WTC11 (cell line): ENCODE data around the gene PTH1R. TPM values are rescaled to one million over a fixed set of nuclear protein-coding genes. Genes with fewer than 3 reads are reported as not detected.

Source experiments
- ATAC-seq: fragments of 200-7000 bp; cut with Tn5 transposase; 2 replicates; pipeline ENCODE4 v1.10.0; 2021; ENCODE audit warnings: mild to moderate bottlenecking, moderate library complexity
- CTCF ChIA-PET: fragments of 300-600 bp; sonication (Branson Sonifier 250); formaldehyde crosslinking; loops from one replicate; lab custom pipeline; 2021; ENCODE audit warnings: antibody characterized with exemption; lab: Charles Lee
- POLR2A ChIA-PET: fragments of 350-600 bp; sonication (Branson Sonifier 250); formaldehyde crosslinking; loops from one replicate; lab custom pipeline; 2021; ENCODE audit warnings: antibody characterized with exemption; lab: Charles Lee
- DNase-seq: peaks from one replicate; pipeline ENCODE4 v3.0.0; 2021; ENCODE audit warnings: low spot score
- H3K27ac Mint-ChIP-seq: 2 replicates; pipeline ENCODE4 v1.8.0; 2021; ENCODE audit warnings: mixed read lengths
- H3K27me3 Mint-ChIP-seq: 2 replicates; pipeline ENCODE4 v1.8.0; 2021; ENCODE audit warnings: low read depth, mild to moderate bottlenecking, moderate library complexity, mixed read lengths
- H3K36me3 Mint-ChIP-seq: 2 replicates; pipeline ENCODE4 v1.8.0; 2021; ENCODE audit warnings: mixed read lengths
- H3K4me1 Mint-ChIP-seq: 2 replicates; pipeline ENCODE4 v1.8.0; 2022; ENCODE audit warnings: mixed read lengths
- H3K4me3 Mint-ChIP-seq: 2 replicates; pipeline ENCODE4 v1.8.0; 2021; ENCODE audit warnings: mild to moderate bottlenecking, moderate library complexity, mixed read lengths
- H3K9me3 Mint-ChIP-seq: 2 replicates; pipeline ENCODE4 v1.8.0; 2021; ENCODE audit warnings: mixed read lengths
- AR ChIP-seq: fragments of 250-450 bp; sonication (Bioruptor Pico); IDR thresholded peaks from 2 replicates; pipeline ENCODE4 v1.9.0; 2021; ENCODE audit warnings: mild to moderate bottlenecking
- ARID4B ChIP-seq: sonication (generic); formaldehyde crosslinking; IDR thresholded peaks from 2 replicates; pipeline ENCODE4 v1.8.0; 2023; ENCODE audit warnings: missing genetic modification reagents, mild to moderate bottlenecking, borderline replicate concordance
- CREM ChIP-seq: sonication (generic); formaldehyde crosslinking; IDR thresholded peaks from 2 replicates; pipeline ENCODE4 v1.8.1; 2022; ENCODE audit warnings: mild to moderate bottlenecking, missing genetic modification reagents, moderate library complexity
- GABPB1 ChIP-seq: sonication (generic); formaldehyde crosslinking; IDR thresholded peaks from 2 replicates; pipeline ENCODE4 v1.8.1; 2023; ENCODE audit warnings: mild to moderate bottlenecking, missing genetic modification reagents
- GRHL2 ChIP-seq: fragments of 250-450 bp; sonication (Bioruptor Pico); IDR thresholded peaks from 2 replicates; pipeline ENCODE4 v1.8.0; 2022; ENCODE audit warnings: mild to moderate bottlenecking, moderate library complexity; ENCODE audit not compliant: insufficient replicate concordance, severe bottlenecking
- IRF1 ChIP-seq: sonication (generic); formaldehyde crosslinking; IDR thresholded peaks from 2 replicates; pipeline ENCODE4 v1.8.0; 2023; ENCODE audit warnings: missing genetic modification reagents
- JUN ChIP-seq: sonication (generic); formaldehyde crosslinking; IDR thresholded peaks from 2 replicates; pipeline ENCODE4 v1.8.0; 2023; ENCODE audit warnings: mild to moderate bottlenecking, missing genetic modification reagents
- MLX ChIP-seq: sonication (generic); formaldehyde crosslinking; IDR thresholded peaks from 2 replicates; pipeline ENCODE4 v1.8.1; 2023; ENCODE audit warnings: mild to moderate bottlenecking, missing genetic modification reagents, moderate library complexity
- MXD4 ChIP-seq: fragments of 250-450 bp; sonication (Bioruptor Pico); IDR thresholded peaks from 2 replicates; pipeline ENCODE4 v1.8.0; 2021; ENCODE audit warnings: mild to moderate bottlenecking, moderate library complexity, borderline replicate concordance
- MYBL2 ChIP-seq: sonication (generic); formaldehyde crosslinking; IDR thresholded peaks from 2 replicates; pipeline ENCODE4 v1.8.1; 2023; ENCODE audit warnings: mild to moderate bottlenecking, moderate library complexity, missing genetic modification reagents
- NFYB ChIP-seq: sonication (generic); formaldehyde crosslinking; conservative IDR thresholded peaks from 2 replicates; pipeline ENCODE4 v1.8.0; 2022; ENCODE audit warnings: low read depth, missing genetic modification reagents
- NR3C1 ChIP-seq: sonication (generic); formaldehyde crosslinking; conservative IDR thresholded peaks from 2 replicates; pipeline ENCODE4 v1.8.1; 2023; ENCODE audit warnings: low read depth, mild to moderate bottlenecking, missing genetic modification reagents
- SP1 ChIP-seq: sonication (generic); formaldehyde crosslinking; conservative IDR thresholded peaks from 2 replicates; pipeline ENCODE4 v1.8.1; 2022; ENCODE audit warnings: missing genetic modification reagents
- ZBTB21 ChIP-seq: sonication (generic); formaldehyde crosslinking; IDR thresholded peaks from 2 replicates; pipeline ENCODE4 v1.8.1; 2023; ENCODE audit warnings: mild to moderate bottlenecking, missing genetic modification reagents, borderline replicate concordance
- ZNF232 ChIP-seq: sonication (generic); formaldehyde crosslinking; IDR thresholded peaks from 2 replicates; pipeline ENCODE4 v1.8.0; 2022; ENCODE audit warnings: mild to moderate bottlenecking, missing genetic modification reagents
- ZNF423 ChIP-seq: fragments of 250-450 bp; sonication (Bioruptor Pico); IDR thresholded peaks from 2 replicates; pipeline ENCODE4 v2.1.2; 2022; ENCODE audit warnings: mild to moderate bottlenecking, moderate library complexity
- ZSCAN18 ChIP-seq: fragments of 250-450 bp; sonication (Bioruptor Pico); IDR thresholded peaks from 2 replicates; pipeline ENCODE4 v2.1.2; 2022; ENCODE audit warnings: mild to moderate bottlenecking, moderate library complexity
- total RNA-seq: library from RNA; stranded (reverse); gene quantifications from 3 replicates; pipeline ENCODE4 v1.2.3, GENCODE V29; 2021
- TF ChIP-seq, protein P1 (sequence below): sonication (generic); formaldehyde crosslinking; IDR thresholded peaks from 2 replicates; pipeline ENCODE4 v1.8.1; 2023; ENCODE audit warnings: mild to moderate bottlenecking, missing genetic modification reagents, moderate library complexity
- TF ChIP-seq, protein P2 (sequence below): fragments of 250-450 bp; sonication (Bioruptor Pico); conservative IDR thresholded peaks from 2 replicates; pipeline ENCODE4 v1.9.0; 2021; ENCODE audit warnings: mild to moderate bottlenecking
- TF ChIP-seq, protein P3 (sequence below): sonication (generic); formaldehyde crosslinking; IDR thresholded peaks from 2 replicates; pipeline ENCODE4 v1.8.0; 2022; ENCODE audit warnings: mild to moderate bottlenecking, missing genetic modification reagents

PTH1R gene
- total RNA-seq, 1 experiment from 2014 or later = 12.0 TPM

GRCh38 chr3:46916799-46917198 lies 39.3 kb downstream of the PTH1R start:
- Mint-ChIP-seq H3K4me1 (no peaks in the 10 kb centered on the region), H3K4me3 (no peak overlapping the region), H3K36me3 (peaks cover 50% of the 10 kb centered on the region), H3K9me3 (peaks cover 20% of the 10 kb centered on the region), H3K27ac (no peak overlapping the region), H3K27me3 (no peaks in the 10 kb centered on the region; the same call in 1 of the 2 replicates)
- no peak for TF ChIP-seq NFYB (CRISPR knock-in tag)
- no peak for TF ChIP-seq GRHL2
- no peak for TF ChIP-seq ZBTB21 (CRISPR knock-in tag)
- no peak for TF ChIP-seq SP1 (CRISPR knock-in tag)
- no peak for TF ChIP-seq IRF1 (CRISPR knock-in tag)
- TF ChIP-seq, protein P1, sequence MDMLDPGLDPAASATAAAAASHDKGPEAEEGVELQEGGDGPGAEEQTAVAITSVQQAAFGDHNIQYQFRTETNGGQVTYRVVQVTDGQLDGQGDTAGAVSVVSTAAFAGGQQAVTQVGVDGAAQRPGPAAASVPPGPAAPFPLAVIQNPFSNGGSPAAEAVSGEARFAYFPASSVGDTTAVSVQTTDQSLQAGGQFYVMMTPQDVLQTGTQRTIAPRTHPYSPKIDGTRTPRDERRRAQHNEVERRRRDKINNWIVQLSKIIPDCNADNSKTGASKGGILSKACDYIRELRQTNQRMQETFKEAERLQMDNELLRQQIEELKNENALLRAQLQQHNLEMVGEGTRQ (CRISPR knock-in tag) = no peak
- TF ChIP-seq ZSCAN18 (CRISPR knock-in tag) = no peak
- CTCF ChIA-PET = interaction anchor here (0.5 kb wide), 1 partner anchor 86 kb away, joined by 3 read pairs; no protein-coding TSS in a partner anchor
- no peak for ATAC-seq
- POLR2A ChIA-PET = no interaction called here
- no peak for DNase-seq

DNA sequence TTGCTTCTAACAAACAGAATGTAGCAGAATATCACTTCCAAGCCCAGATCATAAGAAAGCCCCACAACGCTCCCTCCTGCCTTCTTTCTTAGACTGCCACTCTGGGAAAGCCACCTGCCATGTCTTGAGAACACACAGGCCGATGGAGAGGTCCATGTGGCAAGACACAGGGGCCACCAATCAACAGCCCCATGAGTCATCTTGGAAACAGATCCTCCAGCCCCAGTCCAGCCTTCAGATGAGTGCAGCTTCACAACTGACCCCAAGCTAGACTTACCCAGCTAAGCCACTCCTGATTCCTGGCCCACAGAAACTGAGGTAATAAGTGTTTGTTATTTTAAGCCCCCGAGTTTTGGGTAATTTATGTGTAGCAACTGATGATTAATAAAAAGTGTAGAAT lies 39.7 kb downstream of the PTH1R start:
- ChIA-PET POLR2A (no interaction called here), CTCF (no interaction called here)
- H3K27ac Mint-ChIP-seq = no peak overlapping the region
- no peaks in the 10 kb centered on the region for H3K4me1 Mint-ChIP-seq
- no peak overlapping the region for H3K4me3 Mint-ChIP-seq
- peaks cover 53% of the 10 kb centered on the region for H3K36me3 Mint-ChIP-seq
- peaks cover 20% of the 10 kb centered on the region for H3K9me3 Mint-ChIP-seq
- no peaks in the 10 kb centered on the region; the same call in 1 of the 2 replicates for H3K27me3 Mint-ChIP-seq
- DNase-seq = no peak
- no peak for ATAC-seq
- TF ChIP-seq NFYB (CRISPR knock-in tag) = no peak
- TF ChIP-seq MLX (CRISPR knock-in tag) = no peak
- TF ChIP-seq, protein P2, sequence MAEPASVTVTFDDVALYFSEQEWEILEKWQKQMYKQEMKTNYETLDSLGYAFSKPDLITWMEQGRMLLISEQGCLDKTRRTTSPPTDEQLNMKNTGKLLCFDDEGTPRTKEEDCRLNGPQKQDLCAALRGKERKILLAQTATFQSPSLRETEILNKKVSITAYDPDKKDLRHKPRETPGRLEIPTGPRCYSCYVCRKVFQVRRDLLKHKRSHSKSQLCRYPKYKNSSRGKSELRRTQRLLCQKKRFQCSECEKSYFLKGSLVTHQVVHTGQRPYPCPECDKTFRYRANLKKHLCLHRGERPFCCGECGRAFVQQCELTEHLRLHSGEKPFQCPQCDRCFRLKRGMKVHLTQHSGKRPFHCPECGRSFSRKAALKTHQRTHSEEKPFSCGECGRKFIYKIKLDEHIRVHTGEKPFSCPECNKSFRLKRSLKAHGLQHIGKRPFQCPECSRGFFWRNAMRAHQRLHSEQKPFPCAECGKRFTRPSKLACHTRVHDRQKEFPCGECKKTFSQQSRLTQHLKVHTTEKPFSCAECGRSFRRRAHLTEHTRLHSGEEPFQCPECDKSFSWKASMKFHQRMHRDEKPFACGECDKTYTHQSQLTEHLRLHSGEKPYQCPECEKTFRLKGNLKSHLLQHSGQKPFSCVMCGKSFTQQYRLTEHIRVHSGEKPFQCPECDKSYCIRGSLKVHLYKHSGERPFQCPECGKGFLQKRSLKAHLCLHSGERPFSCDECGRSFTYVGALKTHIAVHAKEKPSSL = no peak
- no peak for TF ChIP-seq MXD4 (CRISPR knock-in tag)
- TF ChIP-seq, protein P3, sequence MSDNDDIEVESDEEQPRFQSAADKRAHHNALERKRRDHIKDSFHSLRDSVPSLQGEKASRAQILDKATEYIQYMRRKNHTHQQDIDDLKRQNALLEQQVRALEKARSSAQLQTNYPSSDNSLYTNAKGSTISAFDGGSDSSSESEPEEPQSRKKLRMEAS (CRISPR knock-in tag) = no peak
- no peak for TF ChIP-seq JUN (CRISPR knock-in tag)
- TF ChIP-seq ZBTB21 (CRISPR knock-in tag) = no peak
- TF ChIP-seq NR3C1 (CRISPR knock-in tag) = no peak
- TF ChIP-seq ARID4B (CRISPR knock-in tag) = no peak
- no peak for TF ChIP-seq CREM (CRISPR knock-in tag)
- TF ChIP-seq MYBL2 (CRISPR knock-in tag) = no peak
- no peak for TF ChIP-seq ZNF232
- TF ChIP-seq ZNF423 = no peak
- TF ChIP-seq, protein P1 (CRISPR knock-in tag) = no peak
- no peak for TF ChIP-seq AR (CRISPR knock-in tag)
- no peak for TF ChIP-seq GABPB1 (CRISPR knock-in tag)
